Endodermal cell (in vitro differentiated cells): ENCODE data around the gene PROC. TPM values are rescaled to one million over a fixed set of nuclear protein-coding genes. Genes with fewer than 3 reads are reported as not detected.

Experiments used
- DNase-seq: peaks from one replicate; pipeline ENCODE4 v3.0.0-alpha.2; 2017
- H3K27ac ChIP-seq: 2 replicates; pipeline ENCODE4 v1.5.1; 2013; ENCODE audit warnings: mild to moderate bottlenecking, low read depth, low read length, moderate library complexity
- H3K27me3 ChIP-seq: 2 replicates; pipeline ENCODE4 v1.6.1; 2013; ENCODE audit warnings: mild to moderate bottlenecking, low read length, moderate library complexity; ENCODE audit not compliant: insufficient read depth, control insufficient read depth, poor library complexity, severe bottlenecking
- H3K36me3 ChIP-seq: 2 replicates; pipeline ENCODE4 v1.7.0; 2013; ENCODE audit warnings: mild to moderate bottlenecking, low read length, moderate library complexity; ENCODE audit not compliant: control insufficient read depth, insufficient read depth
- H3K4me1 ChIP-seq: one replicate; pipeline ENCODE4 v1.7.0; 2013; ENCODE audit warnings: low read length; ENCODE audit not compliant: control insufficient read depth, insufficient read depth
- H3K4me3 ChIP-seq: 2 replicates; pipeline ENCODE4 v1.5.1; 2013; ENCODE audit warnings: mild to moderate bottlenecking, low read length, moderate library complexity
- H3K9ac ChIP-seq: 2 replicates; pipeline ENCODE4 v1.6.1; 2013; ENCODE audit warnings: mild to moderate bottlenecking, low read length, moderate library complexity; ENCODE audit not compliant: poor library complexity, severe bottlenecking; ENCODE audit errors: extremely low read depth
- H3K9me3 ChIP-seq: 2 replicates; pipeline ENCODE4 v1.6.1; 2013; ENCODE audit warnings: mild to moderate bottlenecking, low read length, moderate library complexity; ENCODE audit not compliant: control insufficient read depth
- H3K27ac Mint-ChIP-seq: 2 replicates; pipeline ENCODE4 v1.8.0; 2020; ENCODE audit warnings: mixed read lengths
- H3K27me3 Mint-ChIP-seq: 2 replicates; pipeline ENCODE4 v1.8.0; 2021; ENCODE audit warnings: mild to moderate bottlenecking, mixed read lengths; ENCODE audit not compliant: insufficient read depth
- H3K36me3 Mint-ChIP-seq: 2 replicates; pipeline ENCODE4 v1.8.0; 2020; ENCODE audit warnings: low read depth, mixed read lengths
- H3K4me1 Mint-ChIP-seq: 2 replicates; pipeline ENCODE4 v1.8.0; 2020; ENCODE audit warnings: mixed read lengths
- H3K4me3 Mint-ChIP-seq: 2 replicates; pipeline ENCODE4 v1.8.0; 2020; ENCODE audit warnings: mild to moderate bottlenecking, moderate library complexity, mixed read lengths
- H3K9me3 Mint-ChIP-seq: 2 replicates; pipeline ENCODE4 v1.8.0; 2020; ENCODE audit warnings: mild to moderate bottlenecking, mixed read lengths
- CTCF ChIP-seq: fragments of 200-600 bp; sonication (generic); conservative IDR thresholded peaks from 2 replicates; pipeline ENCODE4 v1.5.0; 2021; ENCODE audit warnings: antibody characterized with exemption, mild to moderate bottlenecking
- WGBS, 2 experiments: methylation state at CpG; one replicate each; pipeline versions ENCODE4 v1.1.5 to v1.1.7; 2013; ENCODE audit warnings: missing lambda C conversion rate in 2 of 2, mixed read lengths in 1 of 2; ENCODE audit not compliant: insufficient coverage in 1 of 2, insufficient read length in 1 of 2; 5-methylcytosine and 5-hydroxymethylcytosine counted together
- total RNA-seq, 2 donors: library from RNA; stranded (reverse); fragmentation: NEBNext Ultra II Directional in 1 of 2; extraction: Animal tissue kit (Norgen Biotek cat#: 25700) in 1 of 2; gene quantifications; 2 replicates in 1 of 2; 3 replicates in 1 of 2; pipeline ENCODE4 v1.2.1, GENCODE V29; 2021

PROC gene
- total RNA-seq, 2 donors from 2014 or later: 0.46 to 0.51 TPM

GRCh38 chr2:127410871-127411652, 7.2 kb upstream of the PROC start:
- no peak overlapping the region for H3K4me3 ChIP-seq
- no peak overlapping the region for H3K27ac ChIP-seq
- Mint-ChIP-seq H3K36me3 (no peaks in the 10 kb centered on the region), H3K27me3 (peaks cover 22% of the 10 kb centered on the region), H3K27ac (no peak overlapping the region), H3K9me3 (peaks cover 7% of the 10 kb centered on the region), H3K4me1 (peaks cover 3% of the 10 kb centered on the region), H3K4me3 (no peak overlapping the region)
- WGBS, 2 experiments: 85 to 90% methylated on average over 4 to 6 of the region's 6 CpGs
- peaks cover 9% of the 10 kb centered on the region for H3K9me3 ChIP-seq
- DNase-seq: no peak
- TF ChIP-seq CTCF: no peak
- no peaks in the 10 kb centered on the region for H3K4me1 ChIP-seq
- H3K27me3 ChIP-seq: peaks cover under 1% of the 10 kb centered on the region
- no peak overlapping the region for H3K9ac ChIP-seq
- no peaks in the 10 kb centered on the region for H3K36me3 ChIP-seq

GRCh38 chr2:127411653-127412369, 6.4 kb upstream of the PROC start:
- no peak for TF ChIP-seq CTCF
- Mint-ChIP-seq H3K9me3 (peaks cover 7% of the 10 kb centered on the region), H3K4me1 (peaks cover 10% of the 10 kb centered on the region), H3K27me3 (peaks cover 29% of the 10 kb centered on the region), H3K36me3 (no peaks in the 10 kb centered on the region), H3K4me3 (no peak overlapping the region), H3K27ac (no peak overlapping the region)
- no peak overlapping the region for H3K27ac ChIP-seq
- peaks cover 8% of the 10 kb centered on the region for H3K27me3 ChIP-seq
- no peak overlapping the region for H3K4me3 ChIP-seq
- H3K9ac ChIP-seq: no peak overlapping the region
- peaks cover 9% of the 10 kb centered on the region for H3K9me3 ChIP-seq
- 84 to 86% methylated on average over 10 to 12 of the region's 12 CpGs for WGBS, 2 experiments
- peaks cover 4% of the 10 kb centered on the region for H3K4me1 ChIP-seq
- H3K36me3 ChIP-seq: no peaks in the 10 kb centered on the region
- no peak for DNase-seq

DNA sequence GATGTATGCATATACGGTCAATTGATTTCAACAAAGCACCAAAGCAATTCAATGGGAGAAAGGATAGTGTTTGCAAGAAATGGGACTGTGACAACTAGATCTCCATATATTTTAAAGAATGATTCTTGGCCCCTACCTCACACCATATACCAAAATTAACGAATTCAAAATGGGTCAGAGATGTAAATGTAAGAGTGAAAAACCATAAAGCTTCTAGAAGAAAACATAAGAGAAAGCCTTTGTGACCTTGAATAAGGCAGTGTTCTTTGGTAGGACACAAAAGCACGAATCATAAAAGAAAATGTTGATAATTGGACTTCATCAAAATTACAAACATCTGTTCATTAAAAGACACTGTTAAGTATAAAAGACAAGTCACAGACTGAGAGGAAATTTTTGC, 5.0 kb upstream of the PROC start:
- Histone ChIP-seq H3K9me3 (peaks cover 9% of the 10 kb centered on the region), H3K27ac (no peak overlapping the region), H3K4me3 (no peak overlapping the region), H3K9ac (no peak overlapping the region), H3K4me1 (peaks cover 4% of the 10 kb centered on the region), H3K36me3 (no peaks in the 10 kb centered on the region), H3K27me3 (peaks cover 17% of the 10 kb centered on the region)
- Mint-ChIP-seq H3K9me3 (peaks cover 7% of the 10 kb centered on the region), H3K36me3 (no peaks in the 10 kb centered on the region), H3K4me1 (peaks cover 14% of the 10 kb centered on the region), H3K27me3 (peaks cover 43% of the 10 kb centered on the region), H3K4me3 (no peak overlapping the region), H3K27ac (no peak overlapping the region)
- no peak for DNase-seq
- WGBS, 2 experiments: 97 to 100% methylated on average over 1 to 3 of the region's 3 CpGs
- TF ChIP-seq CTCF: no peak
